ENCODE measurements around the gene RPS6KL1. TPM values are rescaled to one million over a fixed set of nuclear protein-coding genes. Genes with fewer than 3 reads are reported as not detected.

RPS6KL1 gene
- total and polyA plus RNA-seq, 8 donors, result 4.0 to 23.8 (median 7.2) TPM

DNA sequence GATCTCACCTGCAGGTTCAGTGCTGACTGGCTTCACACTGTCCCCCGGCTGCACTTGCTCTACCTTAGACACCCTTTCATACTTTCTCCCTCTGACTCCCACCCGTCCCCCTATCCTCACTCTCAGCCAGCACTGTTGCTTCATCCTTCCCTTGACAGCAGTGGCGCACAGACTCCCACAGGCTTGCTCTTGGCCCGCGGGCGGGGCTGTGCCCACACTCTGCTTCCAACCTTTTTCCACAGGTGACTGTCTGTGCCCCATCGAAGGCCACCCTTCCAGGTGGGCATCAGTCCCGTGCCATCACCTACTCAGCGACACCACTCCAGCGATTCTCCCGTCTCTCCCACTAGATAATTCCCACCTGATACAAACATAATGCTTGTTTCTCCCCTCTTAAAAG is 1.0 kb upstream of the RPS6KL1 start:
- no peak overlapping the region for H3K4me3 ChIP-seq
- H3K9me3 ChIP-seq, result no peaks in the 10 kb centered on the region
- intact Hi-C loops (cut with DNase I), result no loop called here
- ATAC-seq, result no peak
- no peaks in the 10 kb centered on the region for H3K4me1 ChIP-seq
- no peak for FAIRE-seq
- H3K27ac ChIP-seq, result no peak overlapping the region
- no peaks in the 10 kb centered on the region for H3K36me3 ChIP-seq
- no peak for TF ChIP-seq CTCF (IDR thresholded peaks at IDR 0.05)
- WGBS, 2 donors, result 73 to 79% methylated on average over 11 of the region's 11 CpGs
- no peaks in the 10 kb centered on the region for H3K27me3 ChIP-seq
- DNase-seq, result no peak

GRCh38 chr14:74921987-74922751 is 891 bp downstream of the RPS6KL1 start:
- no peaks in the 10 kb centered on the region for H3K4me1 ChIP-seq
- ATAC-seq, result no peak
- no peak overlapping the region for H3K27ac ChIP-seq

DNA sequence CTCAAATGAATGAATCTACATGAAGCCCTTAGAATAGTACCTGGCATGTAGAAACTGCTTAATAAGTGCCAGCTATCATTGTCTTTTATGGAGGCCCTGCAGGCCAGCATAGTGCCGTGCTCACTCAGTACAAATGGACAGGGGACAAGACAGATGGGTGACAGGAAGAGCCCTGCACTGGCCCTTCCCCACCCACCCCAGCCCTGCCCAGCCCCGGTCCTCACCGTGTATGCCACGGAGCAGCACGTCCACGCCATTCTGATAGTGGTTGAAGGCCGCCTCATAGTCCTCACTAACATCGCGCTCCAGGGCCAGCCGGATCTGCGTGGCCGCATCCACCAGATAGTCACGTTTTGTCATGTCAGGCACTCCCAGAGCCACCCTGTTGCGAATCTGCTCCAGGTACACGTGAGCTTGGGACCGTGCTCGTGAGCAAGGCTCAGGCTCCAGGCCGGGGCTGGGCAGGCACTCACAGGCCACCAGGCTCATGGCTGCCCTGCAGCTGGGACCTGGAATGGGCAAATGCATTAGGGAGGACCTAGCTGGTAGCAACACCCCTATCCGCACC is 1.9 kb downstream of the RPS6KL1 start:
- no peaks in the 10 kb centered on the region for H3K4me1 ChIP-seq
- peak in 2 of 6 donors; percentile 13 to 51 for DNase-seq
- no peaks in the 10 kb centered on the region for H3K36me3 ChIP-seq
- FAIRE-seq, result no peak
- no peaks in the 10 kb centered on the region for H3K27me3 ChIP-seq
- no peak overlapping the region for H3K27ac ChIP-seq
- no peaks in the 10 kb centered on the region for H3K9me3 ChIP-seq
- no peak overlapping the region for H3K4me3 ChIP-seq
- ATAC-seq, result no peak
- 88 to 90% methylated on average over 19 of the region's 19 CpGs for WGBS, 2 donors
- intact Hi-C loops (cut with DNase I), result no loop called here
- TF ChIP-seq CTCF (IDR thresholded peaks at IDR 0.05), result no peak

More at GRCh38 chr14:74921987-74922751, 891 bp downstream of the RPS6KL1 start:
- Histone ChIP-seq H3K36me3 (no peaks in the 10 kb centered on the region), H3K4me3 (peak overlapping the region; percentile 38 to 91 (median 72)), H3K9me3 (no peaks in the 10 kb centered on the region), H3K27me3 (no peaks in the 10 kb centered on the region)
- FAIRE-seq (no peak), DNase-seq (peak in 1 of 6 donors; percentile 8)
- intact Hi-C loops (cut with DNase I), result no loop called here
- 60 to 67% methylated on average over 19 of the region's 19 CpGs for WGBS, 2 donors
- TF ChIP-seq CTCF (IDR thresholded peaks at IDR 0.05), result no peak

- H3K9me3 ChIP-seq, result no peaks in the 10 kb centered on the region
- ATAC-seq (no peak), FAIRE-seq (no peak), DNase-seq (no peak)
- intact Hi-C loops (cut with DNase I), result no loop called here
- no peaks in the 10 kb centered on the region for H3K4me1 ChIP-seq
- no peaks in the 10 kb centered on the region for H3K36me3 ChIP-seq
- H3K27me3 ChIP-seq, result no peaks in the 10 kb centered on the region
- 86 to 90% methylated on average over 4 of the region's 4 CpGs for WGBS, 2 donors
- no peak overlapping the region for H3K27ac ChIP-seq
- no peak overlapping the region for H3K4me3 ChIP-seq
- no peak for TF ChIP-seq CTCF (IDR thresholded peaks at IDR 0.05)
These were observed 2.8 kb downstream of the RPS6KL1 start for GRCh38 chr14:74920281-74920680.

Data from pancreas (tissue), 10 donors.